H1 (cell line): Measurements from ENCODE around the gene DENND1A. TPM values are rescaled to one million over a fixed set of nuclear protein-coding genes. Genes with fewer than 3 reads are reported as not detected.
A peak's percentile ranks its signal among the peaks of the same experiment; 100 is the strongest.
"Not testable (repeated sequence)": the region's sequence is repeated elsewhere in the genome, so short reads cannot be mapped to it uniquely, and the experiment has no call there.

Experiments used
- CTCF ChIA-PET: fragments of 300-600 bp; sonication (Branson Sonifier 250); formaldehyde crosslinking; loops from one replicate; lab custom pipeline; 2021; ENCODE audit not compliant: partially characterized antibody; lab: Charles Lee
- POLR2A ChIA-PET: fragments of 300-600 bp; sonication (Branson Sonifier 250); formaldehyde crosslinking; loops from one replicate; lab custom pipeline; 2021; ENCODE audit warnings: inconsistent platforms; ENCODE audit not compliant: partially characterized antibody; lab: Charles Lee
- DNase-seq, 2 experiments: peaks; one replicate each; pipeline versions ENCODE4 v3.0.0 to v3.0.0-alpha.2; 2010 to 2022; ENCODE audit warnings: low spot score in 2 of 2, low read depth in 1 of 2, mixed read lengths in 1 of 2
- FAIRE-seq: peaks from 2 replicates; lab custom pipeline; 2011; peaks lifted over from hg19 to GRCh38; lab: Jason Lieb, UNC
- H2AFZ ChIP-seq: 2 replicates; pipeline ENCODE4 v1.8.1; 2012; ENCODE audit warnings: low read length, inconsistent platforms
- H2AK5ac ChIP-seq: 2 replicates; pipeline ENCODE4 v1.6.1; 2013; ENCODE audit warnings: low read depth, low read length
- H2BK120ac ChIP-seq: replicated peaks from 2 replicates; pipeline ENCODE3; 2013; ENCODE audit warnings: low read depth, low read length, inconsistent platforms
- H2BK12ac ChIP-seq: 2 replicates; pipeline ENCODE4 v1.6.1; 2013; ENCODE audit warnings: low read depth, low read length
- H2BK15ac ChIP-seq: 2 replicates; pipeline ENCODE4 v1.6.1; 2013; ENCODE audit warnings: low read length
- H2BK20ac ChIP-seq: 2 replicates; pipeline ENCODE4 v1.6.1; 2013; ENCODE audit warnings: low read length
- H2BK5ac ChIP-seq: 2 replicates; pipeline ENCODE4 v1.6.1; 2013; ENCODE audit warnings: low read depth, low read length
- H3K14ac ChIP-seq: 2 replicates; pipeline ENCODE4 v1.6.1; 2013; ENCODE audit warnings: inconsistent platforms; ENCODE audit not compliant: insufficient read length
- H3K18ac ChIP-seq: 2 replicates; pipeline ENCODE4 v1.6.1; 2013; ENCODE audit warnings: low read length; ENCODE audit errors: extremely low read depth
- H3K23ac ChIP-seq: 2 replicates; pipeline ENCODE4 v1.6.1; 2013; ENCODE audit warnings: inconsistent platforms; ENCODE audit not compliant: insufficient read length
- H3K23me2 ChIP-seq: 2 replicates; pipeline ENCODE4 v1.6.1; 2013; ENCODE audit warnings: low read depth, low read length
- H3K27ac ChIP-seq: 2 replicates; pipeline ENCODE4 v1.6.1; 2011; ENCODE audit warnings: low read depth, low read length, inconsistent platforms
- H3K27me3 ChIP-seq, 4 experiments: replicated peaks in 1 of 4; 1 replicate in 1 of 4; 2 replicates in 3 of 4; pipeline versions ENCODE4 v1.6.1 to v1.8.1; 2011 to 2013; ENCODE audit warnings: low read length in 3 of 4, mild to moderate bottlenecking in 3 of 4, inconsistent platforms in 2 of 4, mixed read lengths in 2 of 4, moderate library complexity in 1 of 4; ENCODE audit not compliant: control insufficient read depth in 3 of 4, insufficient read depth in 3 of 4; ENCODE audit errors: extremely low read depth in 1 of 4
- H3K36me3 ChIP-seq, 4 experiments: 2 replicates each; pipeline versions ENCODE4 v1.6.1 to v1.8.1; 2011 to 2013; ENCODE audit warnings: mild to moderate bottlenecking in 4 of 4, low read length in 3 of 4, moderate library complexity in 2 of 4, control low read depth in 1 of 4, inconsistent platforms in 1 of 4; ENCODE audit not compliant: insufficient read depth in 4 of 4, control insufficient read depth in 2 of 4
- H3K4ac ChIP-seq: replicated peaks from 2 replicates; pipeline ENCODE3; 2013; ENCODE audit warnings: low read length, low read depth, mixed read lengths, inconsistent platforms; ENCODE audit not compliant: insufficient read length
- H3K4me1 ChIP-seq, 4 experiments: replicated peaks in 1 of 4; 1 replicate in 1 of 4; 2 replicates in 3 of 4; pipeline versions ENCODE4 v1.6.1 to v1.8.1; 2011 to 2013; ENCODE audit warnings: low read length in 3 of 4, inconsistent platforms in 2 of 4, mixed read lengths in 1 of 4; ENCODE audit not compliant: insufficient read depth in 4 of 4, control insufficient read depth in 3 of 4
- H3K4me2 ChIP-seq, 2 experiments: 2 replicates each; pipeline versions ENCODE4 v1.6.1 to v1.8.1; 2011 to 2013; ENCODE audit warnings: low read depth in 2 of 2, low read length in 2 of 2, control low read depth in 1 of 2, inconsistent platforms in 1 of 2, mild to moderate bottlenecking in 1 of 2; ENCODE audit not compliant: insufficient read depth in 1 of 2
- H3K4me3 ChIP-seq, 4 experiments: fragments of 200-600, 300-600 bp in 1 of 4; sonication (generic), shearing (Covaris generic), sonication (Bioruptor Twin) in 1 of 4; 2 replicates each; pipeline versions ENCODE4 v1.5.1 to v1.8.1; 2011 to 2016; ENCODE audit warnings: low read length in 4 of 4, low read depth in 3 of 4, control low read depth in 2 of 4, inconsistent platforms in 2 of 4, mild to moderate bottlenecking in 2 of 4, mixed read lengths in 1 of 4, moderate library complexity in 1 of 4; ENCODE audit not compliant: insufficient read depth in 2 of 4; ENCODE audit errors: extremely low read depth in 1 of 4
- H3K56ac ChIP-seq: replicated peaks from 2 replicates; pipeline ENCODE3; 2013; ENCODE audit warnings: low read depth, mild to moderate bottlenecking, mixed read lengths, low read length, inconsistent platforms; ENCODE audit not compliant: insufficient read length
- H3K79me1 ChIP-seq: 2 replicates; pipeline ENCODE4 v1.6.1; 2013; ENCODE audit warnings: low read depth, low read length, control low read depth
- H3K79me2 ChIP-seq, 2 experiments: 2 replicates each; pipeline versions ENCODE4 v1.6.1 to v1.8.1; 2012 to 2013; ENCODE audit warnings: low read length in 2 of 2, mild to moderate bottlenecking in 2 of 2, inconsistent platforms in 1 of 2; ENCODE audit not compliant: insufficient read depth in 2 of 2, control insufficient read depth in 1 of 2
- H3K9ac ChIP-seq, 4 experiments: replicated peaks in 1 of 4; 1 replicate in 1 of 4; 2 replicates in 3 of 4; pipeline versions ENCODE4 v1.6.1 to v1.8.1; 2011 to 2013; ENCODE audit warnings: low read depth in 3 of 4, low read length in 3 of 4, control low read depth in 2 of 4, mild to moderate bottlenecking in 2 of 4, moderate library complexity in 2 of 4, inconsistent platforms in 1 of 4; ENCODE audit errors: extremely low read depth in 1 of 4
- H3K9me3 ChIP-seq, 2 experiments: 2 replicates each; pipeline versions ENCODE4 v1.6.1 to v1.8.1; 2012 to 2013; ENCODE audit warnings: mild to moderate bottlenecking in 2 of 2, moderate library complexity in 2 of 2, control low read depth in 1 of 2, inconsistent platforms in 1 of 2, low read depth in 1 of 2, low read length in 1 of 2, mixed read lengths in 1 of 2; ENCODE audit not compliant: insufficient read depth in 2 of 2
- H4K20me1 ChIP-seq, 2 experiments: replicated peaks in 1 of 2; 2 replicates each; pipeline versions ENCODE3 to v1.8.1; 2011 to 2013; ENCODE audit warnings: inconsistent platforms in 2 of 2, low read length in 2 of 2, mild to moderate bottlenecking in 1 of 2; ENCODE audit not compliant: insufficient read depth in 2 of 2, control insufficient read depth in 1 of 2
- H4K5ac ChIP-seq: 2 replicates; pipeline ENCODE4 v1.6.1; 2013; ENCODE audit warnings: low read length, low read depth, mixed read lengths, inconsistent platforms; ENCODE audit not compliant: insufficient read length
- H4K8ac ChIP-seq: 2 replicates; pipeline ENCODE4 v1.8.0; 2013; ENCODE audit warnings: mild to moderate bottlenecking, moderate library complexity, low read length, inconsistent platforms; ENCODE audit not compliant: insufficient read depth; ENCODE audit errors: extremely low read depth
- H4K91ac ChIP-seq: replicated peaks from 2 replicates; pipeline ENCODE3; 2013; ENCODE audit warnings: low read length, mixed read lengths, inconsistent platforms; ENCODE audit not compliant: insufficient read length
- WGBS, 2 experiments: shearing (Covaris generic) in 1 of 2; methylation state at CpG; one replicate each; pipeline versions ENCODE4 v1.1.6 to v1.1.7; 2013 to 2015; ENCODE audit warnings: low lambda C conversion rate in 2 of 2, mixed read lengths in 2 of 2, inconsistent platforms in 1 of 2, low coverage in 1 of 2, missing lambda C conversion rate in 1 of 2; ENCODE audit not compliant: insufficient replicate concordance in 2 of 2, insufficient coverage in 1 of 2, insufficient read length in 1 of 2; ENCODE audit errors: extremely low coverage in 1 of 2, missing lambda C conversion rate in 1 of 2; 5-methylcytosine and 5-hydroxymethylcytosine counted together
- polyA plus RNA-seq, 7 experiments: library from polyadenylated mRNA; depleted of rRNA in 3 of 7; stranded (reverse) in 5 of 7; unstranded in 2 of 7; fragments of >200 nt in 5 of 7; fragments of 200-250 nt in 2 of 7; gene quantifications; 1 replicate in 5 of 7; 2 replicates in 1 of 7; 4 replicates in 1 of 7; pipeline versions ENCODE4 v1.2.1 to v1.2.3, GENCODE V29; 2011 to 2013; ENCODE audit warnings: missing spikeins in 2 of 7, mixed read lengths in 2 of 7
- total RNA-seq: library from RNA; stranded (reverse); fragmentation: NEBNext Ultra II Directional; extraction: Animal tissue kit (Norgen Biotek cat#: 25700); gene quantifications from 2 replicates; pipeline ENCODE4 v1.2.1, GENCODE V29; 2021

The DENND1A gene
- total and polyA plus RNA-seq, 2 of the 8 experiments (the other 6 are each of a cell fraction or from before 2014, with no cell fraction given) = 24.1 to 26.4 TPM

GRCh38 chr9:123976579-123976978 is 46.7 kb upstream of the DENND1A start:
- H3K23ac ChIP-seq, H4K8ac ChIP-seq, H2AK5ac ChIP-seq, H2BK20ac ChIP-seq, H3K79me2 ChIP-seq, H4K5ac ChIP-seq, H3K4ac ChIP-seq, H3K27ac ChIP-seq, POLR2A ChIA-PET, H2BK15ac ChIP-seq, H2BK5ac ChIP-seq, H4K91ac ChIP-seq, H3K4me3 ChIP-seq, DNase-seq, H3K4me2 ChIP-seq, H3K4me1 ChIP-seq, H3K56ac ChIP-seq, H2BK12ac ChIP-seq, H3K79me1 ChIP-seq, H3K18ac ChIP-seq, H2AFZ ChIP-seq, H3K14ac ChIP-seq, H3K27me3 ChIP-seq, H3K36me3 ChIP-seq, H2BK120ac ChIP-seq, H3K9ac ChIP-seq: not testable (repeated sequence)
- Histone ChIP-seq H3K9me3 (peaks cover 3 to 22% of the 10 kb centered on the region in 2 experiments; a peak in 2 of 4 replicates), H3K23me2 (peaks cover 24% of the 10 kb centered on the region), H4K20me1 (peaks cover 0 to 21% of the 10 kb centered on the region in 2 experiments)
- WGBS, 2 experiments = no CpG with 5 or more reads among the region's 9 CpGs
- peak; percentile 73 for FAIRE-seq
- CTCF ChIA-PET = interaction anchor here (1.3 kb wide), 1 partner anchor 13 kb away, joined by 5 read pairs; no protein-coding TSS in a partner anchor
